ENCODE data around the gene FAM83E. TPM values are rescaled to one million over a fixed set of nuclear protein-coding genes. Genes with fewer than 3 reads are reported as not detected.
"Not testable (repeated sequence)": the region's sequence is repeated elsewhere in the genome, so short reads cannot be mapped to it uniquely, and the experiment has no call there.

Gene FAM83E
- polyA plus RNA-seq, 1 donor from 2014 or later = 0.73 TPM

DNA sequence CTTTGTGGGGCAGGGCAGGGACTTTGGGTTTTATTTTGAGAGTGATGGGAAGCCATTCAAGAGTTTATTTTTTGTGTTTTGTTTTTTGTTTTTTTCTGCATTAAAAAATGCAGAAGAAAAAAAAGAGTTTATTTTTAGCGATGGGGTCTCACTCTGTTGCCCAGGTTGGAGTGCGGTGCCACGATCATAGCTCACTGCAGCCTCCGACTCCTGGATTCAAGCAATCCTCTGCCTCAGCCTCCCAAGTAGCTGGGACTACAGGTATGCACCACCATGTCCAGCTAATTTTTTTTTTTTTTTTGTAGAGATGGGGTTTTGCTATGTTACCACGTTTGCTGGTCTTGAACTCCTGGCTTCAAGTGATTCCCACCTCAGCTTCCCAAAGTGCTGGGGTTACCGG is 43.6 kb upstream of the FAM83E start:
- H3K4me3 ChIP-seq (ENCODE audit: low read length) = no peak overlapping the region
- no peaks in the 10 kb centered on the region for H3F3A ChIP-seq (ENCODE audit: insufficient read depth, low read length, poor library complexity, severe bottlenecking)
- H3K27me3 ChIP-seq (ENCODE audit: insufficient read depth, low read depth, low read length) = no peaks in the 10 kb centered on the region
- no peak for TF ChIP-seq POLR2AphosphoS5 (IDR thresholded peaks at IDR 0.05)
- no peak for TF ChIP-seq RAD21 (conservative IDR thresholded peaks at IDR 0.05)
- TF ChIP-seq, protein P1, sequence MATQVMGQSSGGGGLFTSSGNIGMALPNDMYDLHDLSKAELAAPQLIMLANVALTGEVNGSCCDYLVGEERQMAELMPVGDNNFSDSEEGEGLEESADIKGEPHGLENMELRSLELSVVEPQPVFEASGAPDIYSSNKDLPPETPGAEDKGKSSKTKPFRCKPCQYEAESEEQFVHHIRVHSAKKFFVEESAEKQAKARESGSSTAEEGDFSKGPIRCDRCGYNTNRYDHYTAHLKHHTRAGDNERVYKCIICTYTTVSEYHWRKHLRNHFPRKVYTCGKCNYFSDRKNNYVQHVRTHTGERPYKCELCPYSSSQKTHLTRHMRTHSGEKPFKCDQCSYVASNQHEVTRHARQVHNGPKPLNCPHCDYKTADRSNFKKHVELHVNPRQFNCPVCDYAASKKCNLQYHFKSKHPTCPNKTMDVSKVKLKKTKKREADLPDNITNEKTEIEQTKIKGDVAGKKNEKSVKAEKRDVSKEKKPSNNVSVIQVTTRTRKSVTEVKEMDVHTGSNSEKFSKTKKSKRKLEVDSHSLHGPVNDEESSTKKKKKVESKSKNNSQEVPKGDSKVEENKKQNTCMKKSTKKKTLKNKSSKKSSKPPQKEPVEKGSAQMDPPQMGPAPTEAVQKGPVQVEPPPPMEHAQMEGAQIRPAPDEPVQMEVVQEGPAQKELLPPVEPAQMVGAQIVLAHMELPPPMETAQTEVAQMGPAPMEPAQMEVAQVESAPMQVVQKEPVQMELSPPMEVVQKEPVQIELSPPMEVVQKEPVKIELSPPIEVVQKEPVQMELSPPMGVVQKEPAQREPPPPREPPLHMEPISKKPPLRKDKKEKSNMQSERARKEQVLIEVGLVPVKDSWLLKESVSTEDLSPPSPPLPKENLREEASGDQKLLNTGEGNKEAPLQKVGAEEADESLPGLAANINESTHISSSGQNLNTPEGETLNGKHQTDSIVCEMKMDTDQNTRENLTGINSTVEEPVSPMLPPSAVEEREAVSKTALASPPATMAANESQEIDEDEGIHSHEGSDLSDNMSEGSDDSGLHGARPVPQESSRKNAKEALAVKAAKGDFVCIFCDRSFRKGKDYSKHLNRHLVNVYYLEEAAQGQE (IDR thresholded peaks at IDR 0.05; ENCODE audit: borderline replicate concordance) = no peak
- no peak for TF ChIP-seq TAF1 (IDR thresholded peaks at IDR 0.05; ENCODE audit: low read depth)
- no peak for TF ChIP-seq EZH2 (IDR thresholded peaks at IDR 0.05; ENCODE audit: borderline replicate concordance, insufficient read depth, low read length, poor library complexity, severe bottlenecking)
- TF ChIP-seq EP300 (conservative IDR thresholded peaks at IDR 0.05; ENCODE audit: poor library complexity, severe bottlenecking) = no peak
- no peak for TF ChIP-seq MXI1 (conservative IDR thresholded peaks at IDR 0.05; ENCODE audit: poor library complexity, severe bottlenecking)
- TF ChIP-seq, protein P2, sequence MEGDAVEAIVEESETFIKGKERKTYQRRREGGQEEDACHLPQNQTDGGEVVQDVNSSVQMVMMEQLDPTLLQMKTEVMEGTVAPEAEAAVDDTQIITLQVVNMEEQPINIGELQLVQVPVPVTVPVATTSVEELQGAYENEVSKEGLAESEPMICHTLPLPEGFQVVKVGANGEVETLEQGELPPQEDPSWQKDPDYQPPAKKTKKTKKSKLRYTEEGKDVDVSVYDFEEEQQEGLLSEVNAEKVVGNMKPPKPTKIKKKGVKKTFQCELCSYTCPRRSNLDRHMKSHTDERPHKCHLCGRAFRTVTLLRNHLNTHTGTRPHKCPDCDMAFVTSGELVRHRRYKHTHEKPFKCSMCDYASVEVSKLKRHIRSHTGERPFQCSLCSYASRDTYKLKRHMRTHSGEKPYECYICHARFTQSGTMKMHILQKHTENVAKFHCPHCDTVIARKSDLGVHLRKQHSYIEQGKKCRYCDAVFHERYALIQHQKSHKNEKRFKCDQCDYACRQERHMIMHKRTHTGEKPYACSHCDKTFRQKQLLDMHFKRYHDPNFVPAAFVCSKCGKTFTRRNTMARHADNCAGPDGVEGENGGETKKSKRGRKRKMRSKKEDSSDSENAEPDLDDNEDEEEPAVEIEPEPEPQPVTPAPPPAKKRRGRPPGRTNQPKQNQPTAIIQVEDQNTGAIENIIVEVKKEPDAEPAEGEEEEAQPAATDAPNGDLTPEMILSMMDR (IDR thresholded peaks at IDR 0.05; ENCODE audit: poor library complexity, severe bottlenecking) = no peak
- no peak for TF ChIP-seq SMC3 (conservative IDR thresholded peaks at IDR 0.05; ENCODE audit: poor library complexity)
- H3K9ac ChIP-seq (ENCODE audit: low read length) = no peak overlapping the region
- H3K36me3 ChIP-seq (ENCODE audit: insufficient read depth, low read length) = no peaks in the 10 kb centered on the region
- H3K9me3 ChIP-seq (ENCODE audit: low read length) = no peaks in the 10 kb centered on the region
- no peaks in the 10 kb centered on the region for H3K79me2 ChIP-seq (replicated peaks; ENCODE audit: insufficient read depth, low read length)
- H4K20me1 ChIP-seq (ENCODE audit: insufficient read depth) = no peaks in the 10 kb centered on the region
- H3K4me2 ChIP-seq (ENCODE audit: low read length) = no peak overlapping the region
- no peak overlapping the region for H2AFZ ChIP-seq (ENCODE audit: low read depth, low read length)
- no peak overlapping the region for H3K27ac ChIP-seq (ENCODE audit: low read length)
- H3K9me2 ChIP-seq (ENCODE audit: insufficient read depth, low read length) = no peaks in the 10 kb centered on the region

DNA sequence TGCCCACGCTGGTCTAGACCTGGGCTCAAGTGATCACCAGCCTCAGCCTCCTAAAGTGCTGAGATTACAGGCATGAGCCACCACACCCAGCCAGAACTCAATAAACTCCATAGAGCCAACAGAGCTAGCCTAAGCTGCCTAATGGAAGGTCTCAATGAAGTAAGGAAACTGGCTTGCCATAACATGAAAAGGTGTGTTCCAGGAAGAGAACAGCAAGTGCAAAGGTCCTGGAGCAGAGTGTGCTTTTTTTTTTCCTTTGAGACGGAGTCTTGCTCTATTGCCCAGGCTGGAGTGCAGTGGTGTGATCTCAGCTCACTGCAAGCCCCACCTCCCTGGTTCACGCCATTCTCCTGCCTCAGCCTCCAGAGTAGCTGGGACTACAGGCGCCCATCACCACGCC is 43.0 kb upstream of the FAM83E start:
- not testable (repeated sequence) for H4K20me1 ChIP-seq (ENCODE audit: insufficient read depth); H3K4me2 ChIP-seq (ENCODE audit: low read length); H3K9me2 ChIP-seq (ENCODE audit: insufficient read depth, low read length); H3K27ac ChIP-seq (ENCODE audit: low read length); H3K27me3 ChIP-seq (ENCODE audit: insufficient read depth, low read depth, low read length); H2AFZ ChIP-seq (ENCODE audit: low read depth, low read length); H3F3A ChIP-seq (ENCODE audit: insufficient read depth, low read length, poor library complexity, severe bottlenecking); H3K36me3 ChIP-seq (ENCODE audit: insufficient read depth, low read length); H3K4me3 ChIP-seq (ENCODE audit: low read length); H3K79me2 ChIP-seq (replicated peaks; ENCODE audit: insufficient read depth, low read length); H3K9ac ChIP-seq (ENCODE audit: low read length); H3K9me3 ChIP-seq (ENCODE audit: low read length)

DNA sequence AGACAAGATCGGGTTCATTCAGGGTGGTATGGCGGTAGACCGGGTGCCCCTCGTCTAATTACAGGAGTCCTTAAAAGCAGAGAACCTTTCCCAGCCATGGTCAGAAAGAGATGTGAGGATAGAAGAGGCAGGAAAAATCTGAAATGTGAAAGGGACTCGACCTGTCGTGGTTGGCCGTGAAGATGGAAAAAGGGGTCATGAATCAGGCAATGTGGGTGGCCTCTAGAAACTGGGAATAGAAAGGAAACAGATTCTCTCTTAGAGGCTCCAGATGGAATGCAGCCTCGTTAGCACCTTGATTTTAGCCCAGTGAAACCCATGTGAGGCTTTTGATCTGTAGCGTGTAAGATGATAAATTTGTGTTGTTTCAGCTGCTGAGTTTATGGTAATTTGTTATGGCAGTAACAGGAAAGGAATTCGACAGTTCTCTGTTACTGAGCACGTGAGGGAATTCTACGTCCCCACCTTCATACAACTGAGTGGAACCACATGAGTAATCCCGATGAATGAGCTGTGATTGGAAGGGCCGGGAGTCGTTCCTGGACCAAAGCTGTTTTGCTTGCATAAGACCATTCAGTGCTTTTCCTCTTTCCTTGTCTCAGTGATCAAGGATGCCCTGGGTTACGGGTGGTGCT is 42.1 kb upstream of the FAM83E start:
- no peaks in the 10 kb centered on the region for H4K20me1 ChIP-seq (ENCODE audit: insufficient read depth)
- H3K9me2 ChIP-seq (ENCODE audit: insufficient read depth, low read length) = no peaks in the 10 kb centered on the region
- no peak overlapping the region for H3K4me2 ChIP-seq (ENCODE audit: low read length)
- no peak overlapping the region for H3K27ac ChIP-seq (ENCODE audit: low read length)
- H3K27me3 ChIP-seq (ENCODE audit: insufficient read depth, low read depth, low read length) = no peaks in the 10 kb centered on the region
- TF ChIP-seq SMC3 (conservative IDR thresholded peaks at IDR 0.05; ENCODE audit: poor library complexity) (no peak), MXI1 (conservative IDR thresholded peaks at IDR 0.05; ENCODE audit: poor library complexity, severe bottlenecking) (no peak), RAD21 (conservative IDR thresholded peaks at IDR 0.05) (no peak), EZH2 (IDR thresholded peaks at IDR 0.05; ENCODE audit: borderline replicate concordance, insufficient read depth, low read length, poor library complexity, severe bottlenecking) (no peak), TAF1 (IDR thresholded peaks at IDR 0.05; ENCODE audit: low read depth) (no peak), EP300 (conservative IDR thresholded peaks at IDR 0.05; ENCODE audit: poor library complexity, severe bottlenecking) (no peak), POLR2AphosphoS5 (IDR thresholded peaks at IDR 0.05) (no peak)
- TF ChIP-seq, protein P1 (IDR thresholded peaks at IDR 0.05; ENCODE audit: borderline replicate concordance) = no peak
- TF ChIP-seq, protein P2 (IDR thresholded peaks at IDR 0.05; ENCODE audit: poor library complexity, severe bottlenecking) = no peak
- no peak overlapping the region for H3K4me3 ChIP-seq (ENCODE audit: low read length)
- H3K36me3 ChIP-seq (ENCODE audit: insufficient read depth, low read length) = no peaks in the 10 kb centered on the region
- H2AFZ ChIP-seq (ENCODE audit: low read depth, low read length) = no peak overlapping the region
- no peak overlapping the region for H3K9ac ChIP-seq (ENCODE audit: low read length)
- H3K9me3 ChIP-seq (ENCODE audit: low read length) = no peaks in the 10 kb centered on the region
- no peaks in the 10 kb centered on the region for H3F3A ChIP-seq (ENCODE audit: insufficient read depth, low read length, poor library complexity, severe bottlenecking)
- no peaks in the 10 kb centered on the region for H3K79me2 ChIP-seq (replicated peaks; ENCODE audit: insufficient read depth, low read length)

Measured in neural cell (in vitro differentiated cells).